Measurements from ENCODE around the gene AEBP1. TPM values are rescaled to one million over a fixed set of nuclear protein-coding genes. Genes with fewer than 3 reads are reported as not detected.

Gene AEBP1
- total and polyA plus RNA-seq, 2 of the 4 experiments (the other 2 are of a cell fraction), result 1.1 to 5.7 TPM

GRCh38 chr7:44110719-44111635 is 6.8 kb downstream of the AEBP1 start:
- TF ChIP-seq RAD21 (IDR thresholded peaks at IDR 0.05; ENCODE audit: low read length) (no peak), MXI1 (IDR thresholded peaks at IDR 0.05; ENCODE audit: borderline replicate concordance, low read depth, low read length) (no peak), RFX5 (IDR thresholded peaks at IDR 0.05; ENCODE audit: low read depth, low read length) (no peak), SMC3 (IDR thresholded peaks at IDR 0.05; ENCODE audit: low read depth, low read length) (no peak), NFE2L2 (IDR thresholded peaks at IDR 0.05; ENCODE audit: low read depth, low read length) (no peak), POLR2A (IDR thresholded peaks at IDR 0.05; ENCODE audit: low read depth, low read length) (no peak), CHD1 (IDR thresholded peaks at IDR 0.05; ENCODE audit: low read depth, low read length) (no peak)
- Histone ChIP-seq H3K36me3 (ENCODE audit: control insufficient read depth, insufficient read depth, low read length) (peaks cover 14% of the 10 kb centered on the region), H2BK120ac (ENCODE audit: low read depth, low read length) (no peak overlapping the region), H2AK9ac (replicated peaks; ENCODE audit: low read depth, low read length, poor library complexity) (no peak overlapping the region), H2AFZ (replicated peaks; ENCODE audit: low read length, poor library complexity) (no peak overlapping the region), H4K8ac (ENCODE audit: low read depth in 2 of 2, low read length in 2 of 2) (no peak overlapping the region), H3K4me3 (ENCODE audit: insufficient read depth, low read depth, low read length) (no peak overlapping the region), H4K91ac (ENCODE audit: insufficient read depth, low read depth, low read length) (no peak overlapping the region), H3K9me1 (ENCODE audit: insufficient read depth, low read length) (peaks cover 1% of the 10 kb centered on the region; the same call in 1 of the 2 replicates), H2BK15ac (ENCODE audit: low read depth, low read length) (no peak overlapping the region), H3K4me2 (ENCODE audit: low read depth, low read length) (no peak overlapping the region), H4K5ac (ENCODE audit: low read depth, low read length) (no peak overlapping the region), H3K23ac (ENCODE audit: low read depth, low read length) (no peak overlapping the region), H2BK20ac (ENCODE audit: low read depth, low read length) (no peak overlapping the region), H3K27me3 (ENCODE audit: control insufficient read depth, insufficient read depth, low read length) (no peaks in the 10 kb centered on the region), H3K56ac (ENCODE audit: extremely low read depth, insufficient read depth, low read length) (no peak overlapping the region), H4K20me1 (ENCODE audit: insufficient read depth, low read length) (no peaks in the 10 kb centered on the region), H3K9me3 (ENCODE audit: control insufficient read depth, insufficient read depth, low read length) (no peaks in the 10 kb centered on the region), H3K4ac (ENCODE audit: low read depth, low read length) (no peak overlapping the region), H3K9ac (ENCODE audit: low read depth, low read length) (no peak overlapping the region), H3K27ac (ENCODE audit: insufficient read depth, low read length) (no peak overlapping the region), H2AK5ac (ENCODE audit: low read depth, low read length) (no peak overlapping the region), H3K4me1 (ENCODE audit: control insufficient read depth, insufficient read depth, low read length) (peaks cover 3% of the 10 kb centered on the region; the same call in 1 of the 2 replicates), H3K79me1 (ENCODE audit: low read depth in 1 of 2, low read length in 2 of 2) (no peaks in the 10 kb centered on the region), H3K18ac (ENCODE audit: low read depth, low read length) (no peak overlapping the region), H3K14ac (replicated peaks; ENCODE audit: low read depth, low read length) (no peak overlapping the region), H2BK5ac (ENCODE audit: low read depth, low read length, poor library complexity, severe bottlenecking) (no peak overlapping the region)
- dilution Hi-C loops (cut with HindIII; ENCODE audit: low sequenced_read_pairs, unreplicated experiment), result no loop called here
- no TSS peak for BruUV-seq (replicated peaks)
- intact Hi-C loops (cut with micrococcal nuclease), result no loop called here
- DNase-seq, result no peak
- ChIA-PET CTCF (no interaction called here), POLR2A (ENCODE audit: unreplicated experiment) (no interaction called here)
- in situ Hi-C loops (cut with MboI; ENCODE audit: low sequenced_read_pairs), result no loop called here
- no peak for ATAC-seq (ENCODE audit: low read depth)
- 86% methylated on average over 8 of the region's 27 CpGs; no CpG with 5 or more reads in 1 of the 2 experiments for WGBS, 2 experiments (ENCODE audit: extremely low coverage in 2 of 2, insufficient read length in 1 of 2)
